ENCODE measurements around the gene LRP5.

LRP5 gene

GRCh38 chr11:68308068-68308467, 4.3 kb upstream of the LRP5 start:
- no peak for DNase-seq (ENCODE audit: low read depth in 1 of 2, low spot score in 1 of 2)

- no peak for DNase-seq (ENCODE audit: low read depth in 1 of 2, low spot score in 1 of 2)
These were observed 2.7 kb upstream of the LRP5 start for GRCh38 chr11:68309621-68310185.

- DNase-seq (ENCODE audit: low read depth in 1 of 2, low spot score in 1 of 2), result no peak
These were observed 953 bp upstream of the LRP5 start for GRCh38 chr11:68311160-68312116.

GRCh38 chr11:68312780-68313573, 586 bp downstream of the LRP5 start:
- no peak for DNase-seq (ENCODE audit: low read depth in 1 of 2, low spot score in 1 of 2)

GRCh38 chr11:68313574-68314202, 1.3 kb downstream of the LRP5 start:
- no peak for DNase-seq (ENCODE audit: low read depth in 1 of 2, low spot score in 1 of 2)

- no peak for DNase-seq (ENCODE audit: low read depth in 1 of 2, low spot score in 1 of 2)
These were observed 2.1 kb downstream of the LRP5 start for GRCh38 chr11:68314203-68315170.

GRCh38 chr11:68315171-68315920, 3.0 kb downstream of the LRP5 start:
- no peak for DNase-seq (ENCODE audit: low read depth in 1 of 2, low spot score in 1 of 2)

GRCh38 chr11:68317147-68317785, 4.9 kb downstream of the LRP5 start:
- DNase-seq (ENCODE audit: low read depth in 1 of 2, low spot score in 1 of 2), result no peak

GRCh38 chr11:68321293-68322051, 9.1 kb downstream of the LRP5 start:
- DNase-seq (ENCODE audit: low read depth in 1 of 2, low spot score in 1 of 2), result no peak

- DNase-seq (ENCODE audit: low read depth in 1 of 2, low spot score in 1 of 2), result no peak
These were observed 9.7 kb downstream of the LRP5 start for GRCh38 chr11:68322052-68322430.

GRCh38 chr11:68324241-68324640, 11.8 kb downstream of the LRP5 start:
- no peak for DNase-seq (ENCODE audit: low read depth in 1 of 2, low spot score in 1 of 2)

GRCh38 chr11:68324695-68325094, 12.3 kb downstream of the LRP5 start:
- no peak for DNase-seq (ENCODE audit: low read depth in 1 of 2, low spot score in 1 of 2)

GRCh38 chr11:68325183-68325906, 13.0 kb downstream of the LRP5 start:
- no peak for DNase-seq (ENCODE audit: low read depth in 1 of 2, low spot score in 1 of 2)

GRCh38 chr11:68325907-68326220, 13.5 kb downstream of the LRP5 start:
- no peak for DNase-seq (ENCODE audit: low read depth in 1 of 2, low spot score in 1 of 2)

- no peak for DNase-seq (ENCODE audit: low read depth in 1 of 2, low spot score in 1 of 2)
These were observed 14.2 kb downstream of the LRP5 start for GRCh38 chr11:68326334-68327215.

GRCh38 chr11:68327586-68328370, 15.4 kb downstream of the LRP5 start:
- no peak for DNase-seq (ENCODE audit: low read depth in 1 of 2, low spot score in 1 of 2)

All from activated T-helper 1 cell treated with anti-CD3 and anti-CD28 coated beads, Interleukin-2, amount 50 U/mL, for 16 hours (primary cell).